ENCODE measurements around the gene CNTFR.

The CNTFR gene

GRCh38 chr9:34628656-34629490 lies 39.3 kb upstream of the CNTFR start, which contains the start of gene ARID3C:
Gene ARID3C (minus strand): TSS chr9:34629066. CDS start chr9:34628014, 1,052 bp downstream.
- DNase-seq (ENCODE audit: low spot score), result peak; percentile 49
- no peak; the same call in 1 of the 2 replicates for TF ChIP-seq CTCF (conservative IDR thresholded peaks at IDR 0.05; ENCODE audit: low read depth)
- POLR2A ChIA-PET (ENCODE audit: low non-redundant PET), result no interaction called here
- H3K27ac ChIP-seq, result no peak within 1 kb of the TSS
- CTCF ChIA-PET, result no interaction called here

GRCh38 chr9:34627716-34628655 lies 38.5 kb upstream of the CNTFR start:
- ChIA-PET CTCF (no interaction called here), POLR2A (ENCODE audit: low non-redundant PET) (interaction anchor here (0.6 kb wide), 1 partner anchor 17 kb away, joined by 4 read pairs; no protein-coding TSS in a partner anchor)
- TF ChIP-seq CTCF (conservative IDR thresholded peaks at IDR 0.05; ENCODE audit: low read depth), result no peak
- DNase-seq (ENCODE audit: low spot score), result no peak
- no peak overlapping the region for H3K27ac ChIP-seq

- ChIA-PET CTCF (interaction anchor here (0.6 to 1.9 kb wide), 2 partner anchors 9 to 352 kb away, joined by 3 to 10 read pairs; no protein-coding TSS in a partner anchor), POLR2A (ENCODE audit: low non-redundant PET) (no interaction called here)
- no peak for TF ChIP-seq CTCF (conservative IDR thresholded peaks at IDR 0.05; ENCODE audit: low read depth)
- no peak for DNase-seq (ENCODE audit: low spot score)
- H3K27ac ChIP-seq, result no peak overlapping the region
These were observed 35.6 kb upstream of the CNTFR start for GRCh38 chr9:34625186-34625486.

- POLR2A ChIA-PET (ENCODE audit: low non-redundant PET), result no interaction called here
- TF ChIP-seq CTCF (conservative IDR thresholded peaks at IDR 0.05; ENCODE audit: low read depth), result no peak
- no peak overlapping the region for H3K27ac ChIP-seq
- DNase-seq (ENCODE audit: low spot score), result no peak
- CTCF ChIA-PET, result interaction anchor here (0.6 to 1.9 kb wide), 2 partner anchors 9 to 356 kb away, joined by 4 to 10 read pairs; no protein-coding TSS in a partner anchor
These were observed 35.1 kb upstream of the CNTFR start for GRCh38 chr9:34624475-34625185.

- CTCF ChIA-PET, result no interaction called here
- POLR2A ChIA-PET (ENCODE audit: low non-redundant PET), result no interaction called here
- DNase-seq (ENCODE audit: low spot score), result no peak
These were observed 34.1 kb upstream of the CNTFR start for GRCh38 chr9:34623374-34624235.

More at GRCh38 chr9:34623374-34624235, 34.1 kb upstream of the CNTFR start:
- no peak overlapping the region for H3K27ac ChIP-seq
- TF ChIP-seq CTCF (conservative IDR thresholded peaks at IDR 0.05; ENCODE audit: low read depth), result no peak

Data from RWPE1 (cell line).